Mesothelial cell of epicardium (in vitro differentiated cells): ENCODE results near the gene NHSL2. TPM values are rescaled to one million over a fixed set of nuclear protein-coding genes. Genes with fewer than 3 reads are reported as not detected.

ENCODE experiments used
- DNase-seq, 2 experiments: peaks; one replicate each; pipeline ENCODE4 v3.0.0; 2021; ENCODE audit warnings: low spot score in 2 of 2; ENCODE audit not compliant: unreplicated experiment in 2 of 2
- H3K27ac Mint-ChIP-seq: 2 replicates; pipeline ENCODE4 v1.8.0; 2021; ENCODE audit warnings: mixed read lengths
- H3K27me3 Mint-ChIP-seq: 2 replicates; pipeline ENCODE4 v1.8.0; 2021; ENCODE audit warnings: low read depth, mixed read lengths
- H3K36me3 Mint-ChIP-seq: 2 replicates; pipeline ENCODE4 v1.8.0; 2021; ENCODE audit warnings: mixed read lengths
- H3K4me1 Mint-ChIP-seq: 2 replicates; pipeline ENCODE4 v1.8.0; 2021; ENCODE audit warnings: mixed read lengths
- H3K4me3 Mint-ChIP-seq: 2 replicates; pipeline ENCODE4 v1.8.0; 2021; ENCODE audit warnings: mild to moderate bottlenecking, moderate library complexity, mixed read lengths
- H3K9me3 Mint-ChIP-seq: 2 replicates; pipeline ENCODE4 v1.8.0; 2021; ENCODE audit warnings: mixed read lengths
- CTCF ChIP-seq: fragments of 200-600 bp; sonication (generic); IDR thresholded peaks from one replicate; pipeline ENCODE4 v1.5.0; 2021; ENCODE audit warnings: antibody characterized with exemption; ENCODE audit not compliant: unreplicated experiment
- total RNA-seq: library from RNA; stranded (reverse); gene quantifications from 3 replicates; pipeline ENCODE4 v1.2.1, GENCODE V29; 2021

NHSL2 gene
- total RNA-seq, 1 donor from 2014 or later, result 24.0 TPM

GRCh38 chrX:72078411-72078810 is 167.8 kb downstream of the NHSL2 start:
- Mint-ChIP-seq H3K36me3 (no peaks in the 10 kb centered on the region), H3K27ac (peak overlapping the region; percentile 41), H3K27me3 (no peaks in the 10 kb centered on the region), H3K4me3 (no peak overlapping the region), H3K9me3 (peaks cover 13% of the 10 kb centered on the region), H3K4me1 (peaks cover 38% of the 10 kb centered on the region)
- no peak for DNase-seq
- TF ChIP-seq CTCF, result no peak

- peaks cover 47% of the 10 kb centered on the region for H3K4me1 Mint-ChIP-seq
- peak overlapping the region; percentile 84 for H3K27ac Mint-ChIP-seq
- peaks cover 16% of the 10 kb centered on the region for H3K9me3 Mint-ChIP-seq
- TF ChIP-seq CTCF, result no peak
- H3K27me3 Mint-ChIP-seq, result no peaks in the 10 kb centered on the region
- no peak for DNase-seq
- no peaks in the 10 kb centered on the region for H3K36me3 Mint-ChIP-seq
- H3K4me3 Mint-ChIP-seq, result no peak overlapping the region
These were observed 169.0 kb downstream of the NHSL2 start for GRCh38 chrX:72079607-72080006.

GRCh38 chrX:72080150-72080549 is 169.5 kb downstream of the NHSL2 start:
- no peak for DNase-seq
- peaks cover 16% of the 10 kb centered on the region for H3K9me3 Mint-ChIP-seq
- peaks cover 53% of the 10 kb centered on the region for H3K4me1 Mint-ChIP-seq

GRCh38 chrX:72080800-72081199 is 170.2 kb downstream of the NHSL2 start:
- no peak overlapping the region for H3K4me3 Mint-ChIP-seq
- no peaks in the 10 kb centered on the region for H3K36me3 Mint-ChIP-seq
- H3K27me3 Mint-ChIP-seq, result no peaks in the 10 kb centered on the region
- DNase-seq, result no peak
- TF ChIP-seq CTCF, result no peak
- peaks cover 59% of the 10 kb centered on the region for H3K4me1 Mint-ChIP-seq
- H3K27ac Mint-ChIP-seq, result peak overlapping the region; percentile 75
- H3K9me3 Mint-ChIP-seq, result peaks cover 21% of the 10 kb centered on the region

More at GRCh38 chrX:72080150-72080549, 169.5 kb downstream of the NHSL2 start:
- H3K27ac Mint-ChIP-seq, result peak overlapping the region; percentile 84
- H3K36me3 Mint-ChIP-seq, result no peaks in the 10 kb centered on the region
- no peaks in the 10 kb centered on the region for H3K27me3 Mint-ChIP-seq
- TF ChIP-seq CTCF, result no peak
- H3K4me3 Mint-ChIP-seq, result no peak overlapping the region

- Mint-ChIP-seq H3K4me1 (peaks cover 62% of the 10 kb centered on the region), H3K4me3 (no peak overlapping the region), H3K9me3 (peaks cover 24% of the 10 kb centered on the region), H3K27me3 (no peaks in the 10 kb centered on the region), H3K36me3 (no peaks in the 10 kb centered on the region), H3K27ac (peak overlapping the region; percentile 75)
- no peak for TF ChIP-seq CTCF
- DNase-seq, result no peak
These were observed 171.1 kb downstream of the NHSL2 start for GRCh38 chrX:72081605-72082320.
